GM19328 (cell line): Measurements from ENCODE around the gene NRXN3.

Source experiments
- ATAC-seq: cut with Tn5 transposase; IDR thresholded peaks from one replicate; pipeline ENCODE4 v1.9.1; 2021; ENCODE audit warnings: mild to moderate bottlenecking, moderate library complexity; ENCODE audit not compliant: unreplicated experiment

NRXN3 gene

GRCh38 chr14:78172428-78172827 lies 2.3 kb downstream of the NRXN3 start:
- no peak for ATAC-seq

- no peak for ATAC-seq
These were observed 3.3 kb downstream of the NRXN3 start for GRCh38 chr14:78173346-78174035.

DNA sequence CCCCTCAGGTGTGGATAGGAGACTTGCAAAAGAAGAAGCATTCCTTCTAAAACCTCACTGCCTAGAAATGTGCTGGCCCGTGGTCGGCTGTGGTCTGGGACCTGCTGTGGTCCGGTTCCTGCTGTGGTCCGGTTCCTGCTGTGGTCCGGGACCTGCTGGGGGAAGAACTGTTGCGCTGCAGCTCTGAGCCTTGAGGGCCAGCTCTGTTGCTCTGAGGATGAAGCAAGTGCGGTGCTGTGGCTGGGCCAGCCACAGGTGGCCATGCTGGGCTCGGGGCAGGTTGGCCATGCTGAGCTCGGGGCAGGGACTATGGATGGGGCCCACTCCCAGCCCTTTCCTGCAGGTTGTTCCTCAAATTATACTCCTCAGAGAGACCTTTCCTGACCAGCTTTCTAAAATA lies 5.2 kb downstream of the NRXN3 start:
- ATAC-seq: no peak

GRCh38 chr14:78178071-78178470 lies 7.9 kb downstream of the NRXN3 start:
- ATAC-seq: no peak

DNA sequence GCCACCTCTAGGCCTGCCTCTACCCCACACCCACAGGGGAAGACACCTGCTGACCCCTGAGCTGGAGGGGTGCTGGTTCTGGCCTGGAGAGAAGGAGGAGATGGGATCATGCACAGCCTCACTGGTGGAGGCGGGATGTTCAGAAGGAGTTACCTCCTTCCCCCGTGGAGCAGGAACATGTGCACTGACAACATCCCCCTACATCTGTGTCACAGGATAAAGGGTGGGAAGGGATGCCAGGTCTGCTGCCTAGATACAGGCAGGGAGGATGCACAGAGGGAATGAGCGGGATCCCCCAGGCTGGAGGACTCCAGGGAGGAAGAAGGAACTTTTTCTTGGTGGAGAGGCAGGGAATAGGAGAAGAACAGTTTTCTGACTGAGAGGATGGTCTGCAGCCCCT lies 8.8 kb downstream of the NRXN3 start:
- ATAC-seq: no peak

- ATAC-seq: no peak
These were observed 11.1 kb downstream of the NRXN3 start for GRCh38 chr14:78181270-78181669.

GRCh38 chr14:78182722-78183121 lies 12.5 kb downstream of the NRXN3 start:
- no peak for ATAC-seq

DNA sequence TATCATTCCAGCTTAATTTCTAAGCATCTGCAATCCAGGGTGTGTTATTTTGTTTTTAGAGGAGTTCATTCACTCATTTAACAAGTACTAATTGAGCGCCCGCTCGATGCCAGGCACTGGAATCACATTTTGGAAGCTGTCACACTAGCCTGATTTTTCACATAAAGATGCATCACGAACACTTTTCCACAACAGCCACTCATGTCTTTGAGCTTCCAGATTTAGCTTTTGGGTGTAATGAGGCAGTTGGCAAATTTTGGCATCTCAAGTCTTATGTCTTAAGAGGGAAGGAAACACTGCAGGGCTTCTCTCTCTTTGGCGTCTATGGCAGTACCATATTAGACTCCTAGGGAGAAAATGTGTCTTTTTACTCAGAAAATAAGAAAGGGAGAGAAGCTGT lies 14.0 kb downstream of the NRXN3 start:
- ATAC-seq: no peak

DNA sequence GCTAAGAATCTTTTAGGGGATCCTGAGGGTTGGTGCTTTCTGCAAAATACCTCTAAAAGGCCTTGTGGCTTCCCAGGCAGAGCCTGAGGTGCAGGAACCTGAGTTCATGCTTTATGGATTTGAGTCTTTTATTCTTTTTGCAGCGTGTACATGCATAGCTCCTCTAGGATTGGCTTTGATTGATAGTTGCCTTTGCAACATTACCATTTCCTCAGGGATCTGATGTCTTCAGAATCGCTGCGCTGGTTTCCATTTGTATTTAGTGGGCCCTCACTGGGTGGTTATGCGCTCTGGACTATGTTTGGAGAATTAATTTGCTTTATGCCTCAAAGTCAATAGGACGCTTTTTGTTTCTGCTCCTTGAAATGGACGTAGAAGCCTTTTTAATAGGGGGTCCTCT lies 16.1 kb downstream of the NRXN3 start:
- ATAC-seq: no peak

GRCh38 chr14:78188882-78189281 lies 18.7 kb downstream of the NRXN3 start:
- no peak for ATAC-seq

- no peak for ATAC-seq
These were observed 25.3 kb downstream of the NRXN3 start for GRCh38 chr14:78195431-78195830.

GRCh38 chr14:78196323-78196722 lies 26.1 kb downstream of the NRXN3 start:
- ATAC-seq: no peak

- ATAC-seq: no peak
These were observed 26.9 kb downstream of the NRXN3 start for GRCh38 chr14:78197051-78197450.

DNA sequence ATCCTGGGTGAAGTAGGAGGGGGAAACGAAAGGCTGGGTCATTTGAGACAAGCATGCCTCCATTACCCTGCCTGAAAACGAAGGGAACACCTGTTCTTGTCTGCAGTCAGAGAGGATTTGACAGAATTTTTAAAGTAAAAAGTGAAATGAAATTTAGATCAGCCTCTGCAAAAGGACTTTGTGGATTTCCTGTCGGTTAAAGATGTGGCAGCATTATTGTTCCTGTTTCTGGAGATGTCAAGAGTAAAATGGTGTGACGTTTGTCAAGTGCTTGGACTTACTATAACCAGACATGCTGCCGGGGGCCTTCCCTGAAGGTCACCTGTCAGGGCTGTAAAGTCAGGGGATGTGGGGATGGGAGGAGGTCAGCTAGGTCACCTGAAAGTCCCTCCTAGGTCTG lies 32.0 kb downstream of the NRXN3 start:
- no peak for ATAC-seq

DNA sequence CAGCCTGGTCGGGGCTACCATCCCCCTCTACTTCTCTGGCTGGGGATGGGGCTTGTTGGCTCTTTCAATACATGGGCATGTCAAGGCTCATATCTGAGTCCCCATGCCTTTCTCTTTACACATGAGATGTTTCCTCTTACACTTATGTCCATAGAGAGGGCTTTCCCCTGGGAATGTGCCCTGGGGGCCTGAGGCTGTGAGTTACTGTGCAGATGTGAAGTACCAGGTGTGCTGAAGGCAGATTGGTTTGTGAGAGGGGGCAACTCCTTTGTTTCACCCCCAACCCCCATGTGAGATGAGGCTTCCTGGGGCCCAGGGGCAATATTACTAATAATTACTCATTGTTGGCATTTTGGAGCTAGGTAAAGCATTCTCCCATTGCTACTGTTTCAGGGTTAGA lies 32.8 kb downstream of the NRXN3 start:
- ATAC-seq: no peak

GRCh38 chr14:78207414-78207813 lies 37.2 kb downstream of the NRXN3 start:
- ATAC-seq: no peak

DNA sequence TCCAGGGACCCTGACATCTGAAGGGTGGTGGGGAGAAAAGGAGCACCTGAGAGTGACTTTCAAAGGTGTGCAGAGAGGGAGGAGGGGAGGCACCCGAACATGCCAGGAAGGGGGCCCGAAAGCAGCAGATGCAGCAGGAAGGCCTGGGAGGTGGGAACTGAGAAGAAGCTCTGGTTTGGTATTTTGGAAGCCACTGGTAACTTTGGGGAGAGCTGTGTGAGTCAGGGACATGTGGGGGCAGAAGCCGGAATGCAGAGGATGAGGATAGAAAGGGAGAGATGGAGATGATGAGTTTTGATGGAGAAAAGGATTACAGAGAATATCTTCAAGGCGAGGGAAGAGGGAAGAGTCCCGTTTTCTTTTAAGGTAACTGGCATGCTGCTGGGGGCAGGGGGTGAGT lies 50.1 kb downstream of the NRXN3 start:
- no peak for ATAC-seq

GRCh38 chr14:78222746-78223145 lies 52.6 kb downstream of the NRXN3 start:
- no peak for ATAC-seq

DNA sequence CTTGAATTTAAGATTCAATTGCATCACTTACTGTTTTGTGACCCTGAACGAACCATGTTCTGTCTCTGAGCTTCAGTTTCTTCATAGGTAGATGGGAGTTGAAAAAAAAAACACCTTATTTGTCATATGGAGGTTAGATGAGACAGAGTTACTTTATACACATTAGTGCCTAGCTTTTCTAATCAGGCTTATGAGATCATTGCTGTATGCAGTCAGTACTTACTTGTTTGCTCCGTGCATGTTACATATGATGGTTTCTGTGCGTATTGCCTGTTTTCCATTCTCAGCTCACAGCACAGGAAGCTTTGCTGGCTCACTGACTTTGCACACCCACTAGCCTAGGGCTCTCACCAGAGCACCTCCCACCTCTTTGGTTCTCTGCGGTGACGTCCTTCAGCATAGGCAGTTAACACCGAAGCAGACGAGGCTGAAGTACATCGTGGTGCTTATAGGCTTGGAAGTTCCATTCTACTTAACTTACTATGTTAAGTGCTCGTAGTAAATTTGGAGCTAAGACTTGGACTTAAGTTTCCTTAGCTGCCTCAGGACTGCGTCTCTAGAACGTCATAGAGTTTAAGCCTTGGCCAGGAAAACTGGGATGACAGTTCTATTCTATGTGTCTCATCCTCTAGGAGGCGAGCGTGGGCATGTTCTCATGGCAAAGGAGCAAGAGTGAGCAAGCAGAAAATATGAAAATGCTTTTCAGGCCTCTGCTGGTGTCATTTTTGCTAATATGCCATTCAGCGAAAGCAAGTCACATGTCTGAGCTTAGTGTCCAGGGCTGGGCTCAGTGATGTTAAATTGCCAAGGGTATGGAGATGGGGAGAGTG lies 57.3 kb downstream of the NRXN3 start:
- ATAC-seq: no peak

GRCh38 chr14:78228702-78229327 lies 58.6 kb downstream of the NRXN3 start:
- ATAC-seq: no peak

- ATAC-seq: no peak
These were observed 62.2 kb downstream of the NRXN3 start for GRCh38 chr14:78232231-78233000.
